Suprapubic skin (tissue), 3 donors: ENCODE data around the gene CAD.

Experiments
- CTCF ChIP-seq, 2 donors: fragments of 200-600 bp in 1 of 2; fragments of 450-650 bp in 1 of 2; sonication (generic) in 1 of 2; IDR thresholded peaks; one replicate each; pipeline ENCODE4 v1.5.1; 2016 to 2019; ENCODE audit warnings: antibody characterized with exemption in 2 of 2, mild to moderate bottlenecking in 1 of 2, moderate library complexity in 1 of 2
- POLR2A ChIP-seq, 2 donors: fragments of 450-650 bp; IDR thresholded peaks; one replicate each; pipeline ENCODE4 v1.6.1; 2017; ENCODE audit warnings: antibody characterized with exemption in 2 of 2, mild to moderate bottlenecking in 2 of 2, moderate library complexity in 2 of 2

- no peak for TF ChIP-seq POLR2A (IDR thresholded peaks at IDR 0.05)
- no peak for TF ChIP-seq CTCF (IDR thresholded peaks at IDR 0.05)
These were observed 33.1 kb upstream of the CAD start for GRCh38 chr2:27184115-27184514.
